GM10847 (cell line): Measurements from ENCODE around the gene LASP1NB.

ENCODE experiments used
- POLR2A ChIP-seq: IDR thresholded peaks from 2 replicates; pipeline ENCODE4 v1.6.1; 2011; ENCODE audit not compliant: insufficient read length; ENCODE audit errors: extremely low read depth

Gene LASP1NB

DNA sequence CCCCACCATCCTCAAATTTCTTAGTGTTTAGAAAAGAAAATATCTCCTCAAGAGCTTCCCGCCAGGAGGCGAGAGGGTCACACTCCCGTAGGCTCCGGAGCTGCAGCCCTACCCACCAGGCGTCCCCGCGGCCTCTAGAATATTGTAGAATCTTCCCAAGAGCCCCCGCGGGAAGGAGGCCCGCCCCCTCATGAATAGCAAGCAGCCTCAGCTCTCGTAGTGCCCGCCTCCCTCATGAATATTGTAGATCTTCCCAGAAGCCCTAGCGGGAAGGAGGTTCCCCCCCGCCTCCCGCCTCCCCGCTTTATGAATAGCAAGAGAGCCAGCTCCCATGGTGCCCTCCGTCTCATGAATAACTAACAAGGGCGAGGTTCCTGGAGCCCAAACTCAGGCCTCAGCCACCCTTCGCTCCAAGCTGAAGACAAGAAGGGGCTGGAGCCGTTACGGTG, 41.9 kb downstream of the LASP1NB start, which contains the start of gene FBXO47:
Gene FBXO47 (minus strand): TSS at position 114 of the 449 bp plus-strand sequence. CDS start 4,378 bp downstream, outside the sequence.
- no peak for TF ChIP-seq POLR2A

DNA sequence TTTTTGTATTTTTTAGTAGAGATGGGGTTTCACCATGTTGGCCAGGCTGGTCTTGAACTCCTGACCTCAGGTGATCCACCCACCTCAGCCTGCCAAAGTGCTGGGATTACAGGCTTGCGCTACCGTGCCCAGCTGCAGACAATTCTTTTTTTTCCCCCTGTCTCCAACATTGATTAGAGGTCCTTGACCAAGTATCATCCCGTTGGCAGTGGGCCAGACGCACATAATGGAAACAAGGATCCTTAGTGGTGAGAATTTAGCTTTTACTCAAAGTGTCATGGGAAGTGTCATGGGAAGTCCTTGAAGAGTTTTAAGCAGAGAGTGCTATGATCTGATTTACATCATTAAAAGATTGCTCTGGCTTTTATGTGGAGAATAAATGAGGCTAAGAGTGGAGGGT, 43.9 kb downstream of the LASP1NB start:
- TF ChIP-seq POLR2A: no peak

DNA sequence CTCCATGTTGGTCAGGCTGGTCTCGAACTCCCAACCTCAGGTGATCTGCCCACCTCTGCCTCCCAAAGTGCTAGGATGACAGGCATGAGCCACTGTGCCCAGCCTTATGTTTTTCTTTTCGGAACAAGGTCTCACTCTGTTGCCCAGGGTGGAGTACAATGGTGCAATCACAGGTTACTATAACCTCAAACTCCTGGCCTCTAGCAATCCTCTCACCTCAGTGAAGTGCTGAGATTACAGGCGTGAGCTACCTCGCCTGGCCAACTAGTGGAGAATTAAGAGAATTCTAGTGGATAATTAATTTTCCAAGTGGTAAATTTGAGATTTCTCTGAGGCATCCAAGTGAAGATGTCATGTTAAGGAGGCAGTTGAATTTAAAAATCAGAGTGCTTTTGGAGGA, 44.7 kb downstream of the LASP1NB start:
- TF ChIP-seq POLR2A: no peak

DNA sequence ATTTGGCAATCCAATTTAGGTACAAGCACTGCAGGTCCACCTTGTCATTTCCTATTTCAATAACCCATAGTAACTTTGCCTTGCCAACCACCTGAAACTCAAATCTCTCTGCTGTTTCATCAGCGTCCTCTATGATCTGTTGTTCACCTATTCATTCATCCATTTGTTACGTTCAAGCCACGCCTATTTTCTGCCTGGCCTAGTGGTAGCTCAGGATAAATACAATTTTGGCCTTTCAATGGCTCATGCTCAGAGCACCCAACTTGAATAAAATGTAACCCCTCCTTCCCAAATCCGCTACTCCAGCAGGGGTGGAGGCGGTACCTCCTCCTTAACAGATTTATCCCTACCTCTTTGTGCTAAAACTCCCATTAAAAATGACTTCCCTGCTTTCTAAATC, 45.4 kb downstream of the LASP1NB start:
- TF ChIP-seq POLR2A: no peak

DNA sequence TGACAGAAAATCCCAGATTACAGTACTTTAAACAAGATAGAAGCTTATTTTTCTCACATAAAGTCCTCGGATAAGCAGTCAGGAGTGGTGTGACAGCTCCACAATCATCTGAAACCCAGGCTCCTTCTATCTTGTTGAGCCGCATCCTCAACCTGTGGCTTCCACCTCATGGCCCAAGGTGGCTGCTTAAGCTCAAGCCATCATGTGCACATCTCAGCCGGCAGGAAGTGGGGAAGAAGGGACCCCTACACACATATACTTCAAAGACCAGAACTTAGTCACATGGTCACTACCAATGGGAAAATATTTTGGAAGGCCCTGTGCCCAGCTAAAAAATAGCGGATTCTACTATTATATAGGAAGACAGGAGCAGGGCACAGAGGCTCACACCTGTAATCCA, 52.8 kb downstream of the LASP1NB start:
- no peak for TF ChIP-seq POLR2A
